Smooth muscle cell (in vitro differentiated cells): Measurements from ENCODE around the gene VPS8. TPM values are rescaled to one million over a fixed set of nuclear protein-coding genes. Genes with fewer than 3 reads are reported as not detected.

Source experiments
- DNase-seq: peaks from one replicate; lab custom pipeline; 2025; ENCODE audit not compliant: unreplicated experiment; lab: John Stamatoyannopoulos, UW
- H2AFZ ChIP-seq: fragments of 200-600 bp; sonication (generic); 2 replicates; pipeline ENCODE4 v1.6.0; 2016; ENCODE audit warnings: antibody characterized with exemption, low read depth, mild to moderate bottlenecking
- H3F3A ChIP-seq: fragments of 200-600 bp; sonication (generic); 2 replicates; pipeline ENCODE4 v1.6.0; 2017; ENCODE audit warnings: antibody characterized with exemption, low read depth
- H3K27ac ChIP-seq: fragments of 200-600 bp; sonication (generic); 2 replicates; pipeline ENCODE4 v1.5.1; 2016; ENCODE audit warnings: low read depth, mild to moderate bottlenecking
- H3K27me3 ChIP-seq: fragments of 200-600 bp; sonication (generic); 2 replicates; pipeline ENCODE4 v1.6.1; 2016; ENCODE audit warnings: low read depth, mild to moderate bottlenecking
- H3K36me3 ChIP-seq: fragments of 200-600 bp; sonication (generic); 2 replicates; pipeline ENCODE4 v1.5.1; 2016; ENCODE audit warnings: low read depth
- H3K4me1 ChIP-seq: fragments of 200-600 bp; sonication (generic); 2 replicates; pipeline ENCODE4 v1.5.1; 2016; ENCODE audit warnings: low read depth
- H3K4me2 ChIP-seq: fragments of 200-600 bp; sonication (generic); 2 replicates; pipeline ENCODE4 v1.6.0; 2016; ENCODE audit warnings: mild to moderate bottlenecking
- H3K4me3 ChIP-seq: fragments of 200-600 bp; sonication (generic); 2 replicates; pipeline ENCODE4 v1.5.1; 2016; ENCODE audit warnings: mild to moderate bottlenecking
- H3K79me2 ChIP-seq: fragments of 200-600 bp; sonication (generic); 2 replicates; pipeline ENCODE4 v1.6.0; 2016; ENCODE audit warnings: low read depth, mild to moderate bottlenecking
- H3K9ac ChIP-seq: fragments of 200-600 bp; sonication (generic); 2 replicates; pipeline ENCODE4 v1.6.0; 2016; ENCODE audit warnings: low read depth
- H3K9me3 ChIP-seq: fragments of 200-600 bp; sonication (generic); replicated peaks from 2 replicates; pipeline ENCODE4 v1.5.1; 2016; ENCODE audit warnings: low read depth
- H4K20me1 ChIP-seq: fragments of 200-600 bp; sonication (generic); 2 replicates; pipeline ENCODE4 v1.6.0; 2016; ENCODE audit warnings: low read depth
- CTCF ChIP-seq: fragments of 200-600 bp; sonication (generic); IDR thresholded peaks from 2 replicates; pipeline ENCODE4 v1.5.1; 2017; ENCODE audit warnings: borderline replicate concordance, mild to moderate bottlenecking, antibody characterized with exemption; ENCODE audit not compliant: insufficient read depth, poor library complexity, severe bottlenecking
- whole genome bisulfite sequencing: methylation state at CpG from one replicate; pipeline ENCODE4 v1.1.7; 2016; ENCODE audit warnings: low lambda C conversion rate; 5-methylcytosine and 5-hydroxymethylcytosine counted together
- polyA plus RNA-seq: library from polyadenylated mRNA; unstranded; fragments of >200 nt; fragmentation: Nextera tagmentation; extraction: Ambion mirVana; gene quantifications from 2 replicates; pipeline ENCODE4 v1.2.1, GENCODE V29; 2016
- total RNA-seq: library from RNA; depleted of rRNA; stranded (reverse); fragments of >200 nt; gene quantifications from 2 replicates; pipeline ENCODE4 v1.2.3, GENCODE V29; 2014

VPS8 gene
- total and polyA plus RNA-seq, 2 experiments from 2014 or later: 16.1 to 53.9 TPM

GRCh38 chr3:185049710-185050109 lies 237.7 kb downstream of the VPS8 start:
- no peak overlapping the region for H3K27ac ChIP-seq
- 96% methylated on average over 4 of the region's 4 CpGs for WGBS
- peaks cover 6% of the 10 kb centered on the region for H3K36me3 ChIP-seq
- H4K20me1 ChIP-seq: no peaks in the 10 kb centered on the region
- no peaks in the 10 kb centered on the region for H3K9me3 ChIP-seq
- no peaks in the 10 kb centered on the region for H3F3A ChIP-seq
- H3K27me3 ChIP-seq: no peaks in the 10 kb centered on the region
- H3K79me2 ChIP-seq: no peaks in the 10 kb centered on the region
- H2AFZ ChIP-seq: no peak overlapping the region
- no peak for DNase-seq
- TF ChIP-seq CTCF: no peak
- H3K4me3 ChIP-seq: no peak overlapping the region
- H3K9ac ChIP-seq: no peak overlapping the region
- H3K4me2 ChIP-seq: no peak overlapping the region
- H3K4me1 ChIP-seq: no peaks in the 10 kb centered on the region

- no peak for DNase-seq
- Histone ChIP-seq H3K79me2 (no peaks in the 10 kb centered on the region), H2AFZ (no peak overlapping the region), H3K27ac (no peak overlapping the region), H3K36me3 (peaks cover 6% of the 10 kb centered on the region), H4K20me1 (no peaks in the 10 kb centered on the region), H3K9me3 (no peaks in the 10 kb centered on the region), H3K4me1 (no peaks in the 10 kb centered on the region), H3K9ac (no peak overlapping the region), H3K4me2 (no peak overlapping the region), H3K27me3 (no peaks in the 10 kb centered on the region), H3F3A (no peaks in the 10 kb centered on the region), H3K4me3 (no peak overlapping the region)
- 95% methylated on average over 8 of the region's 8 CpGs for WGBS
- TF ChIP-seq CTCF: no peak
These were observed 239.8 kb downstream of the VPS8 start for GRCh38 chr3:185051801-185052200.

GRCh38 chr3:185052631-185053030 lies 240.7 kb downstream of the VPS8 start:
- H3K9me3 ChIP-seq: no peaks in the 10 kb centered on the region
- no peaks in the 10 kb centered on the region for H3K79me2 ChIP-seq
- H4K20me1 ChIP-seq: no peaks in the 10 kb centered on the region
- no peak for DNase-seq
- no peak overlapping the region for H3K4me2 ChIP-seq
- peaks cover 6% of the 10 kb centered on the region for H3K36me3 ChIP-seq
- TF ChIP-seq CTCF: no peak
- H3K27me3 ChIP-seq: no peaks in the 10 kb centered on the region
- H3F3A ChIP-seq: no peaks in the 10 kb centered on the region
- no peak overlapping the region for H3K4me3 ChIP-seq
- no peaks in the 10 kb centered on the region for H3K4me1 ChIP-seq
- no peak overlapping the region for H3K9ac ChIP-seq
- 94% methylated on average over 6 of the region's 6 CpGs for WGBS
- no peak overlapping the region for H2AFZ ChIP-seq
- H3K27ac ChIP-seq: no peak overlapping the region

- H3K36me3 ChIP-seq: peaks cover 6% of the 10 kb centered on the region
- DNase-seq: no peak
- no peaks in the 10 kb centered on the region for H4K20me1 ChIP-seq
- no peak overlapping the region for H3K4me3 ChIP-seq
- no peak overlapping the region for H3K9ac ChIP-seq
- H3K4me2 ChIP-seq: no peak overlapping the region
- H3K27ac ChIP-seq: no peak overlapping the region
- no peaks in the 10 kb centered on the region for H3K27me3 ChIP-seq
- no peak for TF ChIP-seq CTCF
- no peaks in the 10 kb centered on the region for H3K9me3 ChIP-seq
- 95% methylated on average over 2 of the region's 2 CpGs for WGBS
- no peaks in the 10 kb centered on the region for H3K4me1 ChIP-seq
- no peaks in the 10 kb centered on the region for H3F3A ChIP-seq
- no peak overlapping the region for H2AFZ ChIP-seq
- no peaks in the 10 kb centered on the region for H3K79me2 ChIP-seq
These were observed 244.9 kb downstream of the VPS8 start for GRCh38 chr3:185056908-185057307.
